ENCODE data around the gene CEP104.

CEP104 gene

DNA sequence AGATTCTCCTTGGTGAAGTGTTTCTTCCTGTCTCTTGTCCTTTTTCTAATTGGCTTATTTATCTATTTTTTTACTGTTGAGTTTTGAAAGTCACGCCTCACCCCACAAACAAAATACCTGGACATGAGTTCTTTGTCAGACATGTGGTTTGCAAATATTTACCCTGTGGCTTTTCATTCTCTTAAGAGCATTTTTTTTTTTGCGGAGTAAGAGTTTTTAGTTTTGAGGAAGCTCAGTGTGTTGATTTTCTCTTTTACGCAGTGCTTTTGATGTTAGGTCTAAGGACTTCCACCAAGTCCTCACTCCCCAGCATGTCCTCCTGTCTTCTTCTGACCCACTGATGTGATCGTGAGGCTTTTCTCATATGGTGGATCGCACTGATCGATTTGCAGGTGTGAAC, 7.9 kb upstream of the CEP104 start:
- DNase-seq: no peak

DNA sequence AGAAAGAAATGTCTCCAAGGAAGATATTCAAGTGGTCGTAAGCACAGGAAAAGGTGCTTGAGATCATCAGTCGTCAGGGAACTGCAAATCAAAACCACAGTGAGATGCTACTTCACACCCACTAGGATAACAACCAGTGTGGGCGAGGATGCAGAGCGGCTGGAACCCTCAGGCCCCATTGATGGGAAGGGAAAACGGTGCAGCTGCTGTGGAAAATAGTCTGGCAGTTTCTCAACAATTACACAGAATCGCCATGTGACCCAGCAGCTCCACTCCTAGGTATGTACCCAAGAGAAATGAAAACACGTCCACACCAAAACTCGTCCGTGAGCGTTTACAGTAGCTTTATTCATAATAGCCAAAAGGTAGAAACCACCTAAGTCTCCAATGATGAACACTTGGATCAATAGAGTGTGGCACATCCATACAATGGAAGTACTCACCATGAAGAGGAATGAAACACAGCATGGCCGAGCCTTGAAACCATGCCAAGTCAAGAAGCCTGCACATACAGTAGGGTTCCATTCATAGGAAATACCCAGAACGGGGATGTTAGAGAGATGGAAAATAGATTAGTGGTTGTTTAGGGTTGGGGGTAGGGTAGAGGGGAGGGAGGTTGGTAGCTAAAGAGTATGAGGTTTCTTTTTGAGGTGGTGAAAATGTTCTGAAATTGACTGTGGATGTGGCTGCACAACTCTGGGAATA, 6.4 kb upstream of the CEP104 start:
- DNase-seq: no peak

DNA sequence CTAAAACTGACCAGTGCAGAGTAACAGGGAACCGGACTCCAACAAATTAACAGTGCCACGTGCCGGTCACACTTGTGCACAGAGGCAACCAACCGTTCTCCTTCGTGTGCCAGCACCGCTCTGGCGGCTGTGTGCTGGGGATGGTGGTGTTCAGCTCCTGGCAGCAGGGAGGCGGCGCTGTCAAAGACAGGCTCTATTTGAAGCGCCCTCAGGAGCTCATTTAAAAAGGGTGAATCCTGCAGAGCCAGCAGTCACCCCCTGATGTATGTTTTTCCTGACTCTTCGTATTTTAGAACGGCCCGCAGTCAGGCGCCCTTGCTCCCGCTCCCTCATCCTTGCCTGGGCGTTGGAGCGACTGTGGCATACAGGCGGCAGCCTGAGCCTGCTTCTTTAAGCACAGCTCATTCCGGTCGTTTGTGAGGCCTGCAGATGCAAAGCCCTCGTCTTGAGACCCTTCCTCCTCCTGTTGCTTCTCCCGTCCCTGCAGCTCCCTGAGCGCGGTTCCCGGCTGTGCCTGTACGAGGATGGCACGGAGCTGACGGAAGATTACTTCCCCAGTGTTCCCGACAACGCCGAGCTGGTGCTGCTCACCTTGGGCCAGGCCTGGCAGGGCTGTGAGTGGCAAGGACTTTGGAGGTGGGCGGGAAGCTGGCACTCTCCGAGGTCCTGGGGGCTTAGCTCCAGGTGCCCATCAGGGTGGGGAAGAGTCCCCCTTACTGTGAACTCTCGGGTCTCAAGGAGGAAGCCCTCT, 1.4 kb upstream of the CEP104 start:
- DNase-seq: no peak

- DNase-seq: no peak
Observed at GRCh38 chr1:3857791-3858129, 749 bp upstream of the CEP104 start.

DNA sequence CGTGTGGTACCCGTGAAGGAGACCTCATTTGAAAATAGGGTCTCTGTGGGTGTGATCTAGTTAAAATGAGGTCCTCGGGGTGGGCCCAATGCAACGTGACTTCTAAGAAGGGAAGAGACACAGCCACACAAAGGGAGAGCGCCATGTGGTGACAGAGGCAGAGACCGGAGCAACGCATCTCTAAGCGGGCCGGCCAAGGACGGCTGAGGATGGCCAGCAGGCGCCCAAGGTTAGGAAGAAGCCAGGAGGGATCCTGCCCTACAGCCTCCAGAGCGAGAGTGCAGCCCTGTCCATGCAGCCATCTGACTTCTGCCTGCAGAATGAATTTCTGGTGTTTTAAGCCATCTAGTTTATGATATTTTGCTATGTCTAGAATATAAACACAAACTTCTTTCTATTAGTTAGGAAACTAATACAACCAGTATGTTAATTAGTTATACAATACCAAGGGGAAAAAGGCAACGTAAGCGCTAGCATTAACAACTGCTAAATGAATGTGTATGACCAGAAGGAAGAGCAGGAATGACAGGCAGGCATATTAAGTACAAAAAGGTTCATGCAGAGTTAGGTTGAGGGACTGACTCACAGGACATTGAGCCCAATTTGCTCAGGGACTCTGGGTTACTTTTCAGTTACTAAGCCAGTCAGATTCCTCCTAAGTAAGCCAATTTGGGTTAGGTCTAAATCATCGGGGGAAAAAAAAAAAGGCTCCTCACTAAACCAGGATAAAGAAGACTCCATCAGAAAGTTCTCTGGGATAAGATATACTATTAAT, 4.1 kb downstream of the CEP104 start:
- no peak for DNase-seq

GRCh38 chr1:3852091-3852490, 4.9 kb downstream of the CEP104 start:
- no peak for DNase-seq

DNA sequence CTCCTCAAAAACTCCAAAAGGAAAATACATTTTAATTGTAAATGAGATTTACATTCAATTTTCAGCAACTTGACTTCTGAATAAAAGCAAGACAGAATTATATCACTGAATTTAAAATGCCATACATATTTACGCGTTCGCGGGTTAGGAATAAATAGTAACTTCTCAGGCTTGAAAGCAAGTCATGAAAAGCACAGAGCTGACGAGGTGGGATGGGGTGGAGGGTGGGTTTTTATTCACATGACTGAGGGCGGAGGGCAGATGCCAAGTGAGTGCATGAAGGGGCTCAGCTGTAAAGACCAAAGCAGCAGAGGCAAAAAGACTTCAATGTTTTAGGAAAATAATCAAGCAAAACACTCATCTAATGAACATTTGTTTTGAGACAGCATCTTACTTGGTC, 5.7 kb downstream of the CEP104 start:
- no peak for DNase-seq

- no peak for DNase-seq
Observed at GRCh38 chr1:3850857-3851256, 6.2 kb downstream of the CEP104 start.

- no peak for DNase-seq
Observed at GRCh38 chr1:3847081-3847480, 9.9 kb downstream of the CEP104 start.

DNA sequence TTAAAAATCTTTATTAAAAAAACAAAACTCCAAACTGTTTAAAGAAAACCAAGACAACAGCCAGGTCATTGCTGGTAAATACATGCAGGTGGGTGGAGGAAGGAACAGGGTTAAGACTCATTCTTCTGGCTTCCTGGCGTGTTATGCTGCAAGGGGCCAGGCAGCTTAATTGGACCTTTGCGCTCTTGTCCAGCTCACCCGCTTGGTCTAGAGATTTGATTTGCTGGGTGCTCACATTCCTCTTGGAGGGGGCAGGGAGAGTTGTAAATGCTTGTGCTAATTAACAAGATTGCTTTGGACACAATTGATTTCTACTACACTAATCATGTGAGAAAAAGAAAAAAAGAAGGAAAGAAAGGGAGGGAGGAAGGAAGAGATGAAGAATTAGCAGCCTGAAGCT, 10.5 kb downstream of the CEP104 start:
- DNase-seq: no peak

DNA sequence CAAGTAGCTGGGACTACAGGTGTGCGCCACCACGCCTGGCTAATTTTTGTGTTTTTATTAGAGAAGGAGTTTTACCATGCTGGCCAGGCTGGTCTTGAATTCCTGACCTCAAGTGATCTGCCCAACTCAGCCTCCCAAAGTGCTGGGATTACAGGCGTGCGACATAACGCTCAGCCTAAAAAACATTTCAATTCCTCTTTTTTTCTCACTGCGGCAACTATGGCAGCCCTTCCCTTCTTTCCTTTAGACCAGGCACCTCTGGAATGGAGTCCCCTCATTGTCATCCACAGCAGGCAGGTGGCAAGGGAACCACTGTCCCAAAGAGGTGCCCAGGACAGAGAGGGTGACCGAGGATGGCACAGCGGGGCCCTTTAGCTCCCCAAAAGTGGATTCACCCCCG, 14.1 kb downstream of the CEP104 start:
- no peak for DNase-seq

DNA sequence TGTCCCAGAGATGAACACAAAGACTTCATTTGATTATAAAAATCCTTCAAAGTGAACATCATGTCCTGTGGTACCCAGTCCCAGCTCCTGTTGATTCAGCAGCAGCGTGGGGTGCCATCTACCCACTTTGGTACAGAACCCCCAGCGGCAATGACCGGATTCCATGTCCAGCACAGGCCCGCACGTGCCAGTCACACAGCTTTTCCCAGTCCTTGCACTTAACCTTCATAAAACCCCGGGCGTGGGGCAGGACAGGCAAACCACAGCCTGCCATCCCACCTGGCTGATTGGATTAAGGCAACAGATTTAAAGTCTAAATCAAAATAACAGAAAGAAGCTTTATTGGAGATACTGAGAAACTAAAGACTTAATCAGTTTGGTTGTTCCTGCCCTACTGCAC, 15.5 kb downstream of the CEP104 start:
- no peak for DNase-seq

DNA sequence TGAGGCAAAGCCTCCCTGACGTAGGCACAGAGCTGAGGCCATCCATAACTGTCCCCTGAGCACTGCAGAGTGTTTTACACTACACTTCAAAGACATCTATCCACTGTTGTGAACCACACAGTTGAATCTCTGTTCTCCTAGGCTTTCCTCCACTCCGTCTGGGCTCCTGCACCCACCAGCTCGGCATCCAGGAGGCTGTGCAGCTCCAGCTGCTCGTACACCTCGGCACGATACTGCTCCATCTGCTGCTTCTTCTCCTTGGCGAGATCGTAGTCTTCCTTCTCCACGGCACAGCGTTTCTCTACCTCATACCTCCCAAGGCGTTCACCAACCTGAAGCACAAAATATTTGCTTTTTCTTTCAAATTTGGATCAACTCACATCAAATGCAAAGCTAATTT, 18.2 kb downstream of the CEP104 start:
- DNase-seq: no peak

DNA sequence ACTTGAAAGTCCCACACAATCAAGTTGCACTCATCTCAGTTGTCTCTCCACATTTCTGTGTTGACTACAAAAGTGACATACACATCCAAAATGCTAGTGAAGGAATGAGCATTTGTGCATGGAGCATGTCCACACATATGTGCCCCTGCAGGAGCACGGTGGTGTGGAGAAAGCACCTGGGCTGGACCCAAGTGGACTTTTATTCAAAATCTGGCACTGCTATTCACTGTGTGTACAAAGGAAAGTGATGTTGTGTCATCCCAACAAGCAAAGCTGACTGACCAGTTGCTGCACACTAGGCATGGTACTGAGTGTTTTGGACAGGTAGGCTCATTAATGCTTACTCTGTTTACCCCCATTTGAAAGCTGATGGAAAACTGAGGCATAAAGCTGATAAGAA, 19.3 kb downstream of the CEP104 start:
- DNase-seq: no peak

GRCh38 chr1:3837200-3837599, 19.8 kb downstream of the CEP104 start:
- no peak for DNase-seq

GRCh38 chr1:3836421-3836820, 20.6 kb downstream of the CEP104 start:
- DNase-seq: no peak

DNA sequence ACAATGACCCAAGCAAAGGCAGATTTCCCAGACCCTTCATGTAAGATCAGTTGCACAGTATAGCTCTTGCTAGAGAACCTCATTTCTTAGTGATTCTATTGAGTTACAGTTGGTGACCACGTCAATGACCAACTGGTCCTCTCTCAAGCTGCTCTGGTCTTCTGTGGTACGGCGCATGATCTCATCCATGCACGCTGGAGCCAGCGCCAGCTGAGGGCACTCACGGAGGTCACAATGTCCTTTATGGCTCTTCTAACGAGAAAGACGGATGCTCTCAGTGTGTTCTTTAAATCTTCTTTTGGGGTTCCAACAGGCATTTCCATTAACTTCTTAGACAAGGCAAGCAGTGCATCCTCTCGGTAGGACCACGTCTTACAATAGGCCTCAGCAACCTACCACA, 22.3 kb downstream of the CEP104 start:
- no peak for DNase-seq

- DNase-seq: no peak
Observed at GRCh38 chr1:3831689-3832088, 25.3 kb downstream of the CEP104 start.

- no peak for DNase-seq
Observed at GRCh38 chr1:3828391-3828790, 28.6 kb downstream of the CEP104 start.

DNA sequence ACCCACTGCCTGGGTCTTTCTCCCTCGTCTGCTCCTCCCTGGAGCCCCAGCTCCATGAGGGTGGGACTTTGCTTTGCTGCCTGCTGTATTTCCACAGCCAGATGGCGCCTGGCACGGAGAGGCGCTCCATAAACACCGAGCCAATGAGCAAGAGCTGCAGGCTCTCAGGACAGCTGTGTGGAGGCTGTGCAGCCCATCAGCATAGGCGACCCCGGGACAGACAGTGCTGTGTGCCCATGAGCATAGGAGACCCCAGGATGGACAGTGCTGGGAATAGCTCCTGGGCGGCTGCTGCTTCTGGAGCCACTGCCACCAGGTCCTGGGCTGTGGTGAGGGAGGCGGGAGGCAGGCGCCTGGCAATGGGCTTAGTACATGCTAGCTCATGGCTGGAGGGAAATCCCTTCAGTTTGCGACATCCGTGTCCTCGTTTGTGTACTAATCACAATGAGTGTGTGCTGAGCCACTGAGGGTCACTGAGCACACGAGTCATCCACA, 29.2 kb downstream of the CEP104 start:
- no peak for DNase-seq

GRCh38 chr1:3825356-3825755, 31.7 kb downstream of the CEP104 start:
- no peak for DNase-seq

DNA sequence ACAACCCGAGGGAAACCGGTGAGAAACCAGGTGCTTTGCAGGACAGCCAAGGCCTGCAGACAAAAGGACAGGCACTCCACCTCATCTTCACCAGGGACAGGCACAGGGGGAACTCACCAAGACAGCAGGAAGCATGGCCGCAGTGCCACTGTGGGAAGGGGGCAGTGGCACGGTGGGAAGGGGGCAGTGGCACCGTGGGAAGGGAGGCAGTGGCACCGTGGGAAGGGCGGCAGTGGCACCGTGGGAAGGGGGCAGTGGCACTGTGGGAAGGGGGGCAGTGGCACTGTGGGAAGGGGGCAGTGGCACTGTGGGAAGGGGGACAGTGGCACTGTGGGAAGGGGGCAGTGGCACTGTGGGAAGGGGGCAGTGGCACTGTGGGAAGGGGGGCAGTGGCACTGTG, 32.4 kb downstream of the CEP104 start:
- no peak for DNase-seq

- DNase-seq: no peak
Observed at GRCh38 chr1:3822421-3822820, 34.6 kb downstream of the CEP104 start.

GRCh38 chr1:3821908-3822307, 35.1 kb downstream of the CEP104 start:
- no peak for DNase-seq

Data from NCI-H510A (cell line).